ENCODE measurements around the gene PLA2G2C.

The PLA2G2C gene

GRCh38 chr1:20172033-20172590 is 14.2 kb downstream of the PLA2G2C start:
- H3K79me2 ChIP-seq (ENCODE audit: low read length), result no peaks in the 10 kb centered on the region
- no peaks in the 10 kb centered on the region for H3K9me2 ChIP-seq (replicated peaks; ENCODE audit: insufficient read depth, low read length)
- no peak for TF ChIP-seq EZH2 (optimal IDR thresholded peaks at IDR 0.05; ENCODE audit: low read depth, low read length)
- no peaks in the 10 kb centered on the region for H3F3A ChIP-seq (ENCODE audit: insufficient read depth, low read length)
- H4K20me1 ChIP-seq (ENCODE audit: insufficient read depth, low read length), result no peaks in the 10 kb centered on the region
- peaks cover 76% of the 10 kb centered on the region for H3K27me3 ChIP-seq (replicated peaks; ENCODE audit: insufficient read depth, low read length)
- no peak overlapping the region for H3K27ac ChIP-seq (ENCODE audit: low read length)
- no peak overlapping the region for H3K4me2 ChIP-seq (ENCODE audit: low read depth, low read length)
- DNase-seq, result no peak
- no peaks in the 10 kb centered on the region for H3K9me3 ChIP-seq (replicated peaks; ENCODE audit: insufficient read depth, low read length)
- H3K4me1 ChIP-seq (ENCODE audit: low read length), result no peaks in the 10 kb centered on the region
- no peak overlapping the region for H2AFZ ChIP-seq (ENCODE audit: low read length)
- no peak overlapping the region for H3K4me3 ChIP-seq (ENCODE audit: low read length)
- H3K36me3 ChIP-seq (replicated peaks; ENCODE audit: insufficient read depth, low read length), result no peaks in the 10 kb centered on the region
- no peak overlapping the region for H3K9ac ChIP-seq (ENCODE audit: low read length)

GRCh38 chr1:20169932-20170331 is 16.4 kb downstream of the PLA2G2C start:
- no peaks in the 10 kb centered on the region for H3K36me3 ChIP-seq (replicated peaks; ENCODE audit: insufficient read depth, low read length)
- peaks cover 79% of the 10 kb centered on the region for H3K27me3 ChIP-seq (replicated peaks; ENCODE audit: insufficient read depth, low read length)
- H3K27ac ChIP-seq (ENCODE audit: low read length), result no peak overlapping the region
- H3K9me3 ChIP-seq (replicated peaks; ENCODE audit: insufficient read depth, low read length), result no peaks in the 10 kb centered on the region
- H3K4me2 ChIP-seq (ENCODE audit: low read depth, low read length), result no peak overlapping the region
- TF ChIP-seq EZH2phosphoT487 (IDR thresholded peaks at IDR 0.05; ENCODE audit: low read length), result no peak
- TF ChIP-seq EZH2 (optimal IDR thresholded peaks at IDR 0.05; ENCODE audit: low read depth, low read length), result no peak
- TF ChIP-seq, protein P1, sequence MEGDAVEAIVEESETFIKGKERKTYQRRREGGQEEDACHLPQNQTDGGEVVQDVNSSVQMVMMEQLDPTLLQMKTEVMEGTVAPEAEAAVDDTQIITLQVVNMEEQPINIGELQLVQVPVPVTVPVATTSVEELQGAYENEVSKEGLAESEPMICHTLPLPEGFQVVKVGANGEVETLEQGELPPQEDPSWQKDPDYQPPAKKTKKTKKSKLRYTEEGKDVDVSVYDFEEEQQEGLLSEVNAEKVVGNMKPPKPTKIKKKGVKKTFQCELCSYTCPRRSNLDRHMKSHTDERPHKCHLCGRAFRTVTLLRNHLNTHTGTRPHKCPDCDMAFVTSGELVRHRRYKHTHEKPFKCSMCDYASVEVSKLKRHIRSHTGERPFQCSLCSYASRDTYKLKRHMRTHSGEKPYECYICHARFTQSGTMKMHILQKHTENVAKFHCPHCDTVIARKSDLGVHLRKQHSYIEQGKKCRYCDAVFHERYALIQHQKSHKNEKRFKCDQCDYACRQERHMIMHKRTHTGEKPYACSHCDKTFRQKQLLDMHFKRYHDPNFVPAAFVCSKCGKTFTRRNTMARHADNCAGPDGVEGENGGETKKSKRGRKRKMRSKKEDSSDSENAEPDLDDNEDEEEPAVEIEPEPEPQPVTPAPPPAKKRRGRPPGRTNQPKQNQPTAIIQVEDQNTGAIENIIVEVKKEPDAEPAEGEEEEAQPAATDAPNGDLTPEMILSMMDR (IDR thresholded peaks at IDR 0.05; ENCODE audit: low read length), result no peak
- no peak overlapping the region for H3K9ac ChIP-seq (ENCODE audit: low read length)
- H2AFZ ChIP-seq (ENCODE audit: low read length), result no peak overlapping the region
- no peaks in the 10 kb centered on the region for H3F3A ChIP-seq (ENCODE audit: insufficient read depth, low read length)
- H3K9me2 ChIP-seq (replicated peaks; ENCODE audit: insufficient read depth, low read length), result no peaks in the 10 kb centered on the region
- H3K4me3 ChIP-seq (ENCODE audit: low read length), result no peak overlapping the region
- DNase-seq, result no peak
- H3K79me2 ChIP-seq (ENCODE audit: low read length), result no peaks in the 10 kb centered on the region
- H4K20me1 ChIP-seq (ENCODE audit: insufficient read depth, low read length), result no peaks in the 10 kb centered on the region
- no peaks in the 10 kb centered on the region for H3K4me1 ChIP-seq (ENCODE audit: low read length)

GRCh38 chr1:20168564-20169491 is 17.5 kb downstream of the PLA2G2C start:
- H3K4me2 ChIP-seq (ENCODE audit: low read depth, low read length), result no peak overlapping the region
- no peak for DNase-seq
- no peaks in the 10 kb centered on the region for H3K4me1 ChIP-seq (ENCODE audit: low read length)
- H2AFZ ChIP-seq (ENCODE audit: low read length), result no peak overlapping the region
- no peaks in the 10 kb centered on the region for H3K79me2 ChIP-seq (ENCODE audit: low read length)
- H4K20me1 ChIP-seq (ENCODE audit: insufficient read depth, low read length), result no peaks in the 10 kb centered on the region
- H3K9me2 ChIP-seq (replicated peaks; ENCODE audit: insufficient read depth, low read length), result no peaks in the 10 kb centered on the region
- H3K36me3 ChIP-seq (replicated peaks; ENCODE audit: insufficient read depth, low read length), result no peaks in the 10 kb centered on the region
- no peaks in the 10 kb centered on the region for H3F3A ChIP-seq (ENCODE audit: insufficient read depth, low read length)
- H3K4me3 ChIP-seq (ENCODE audit: low read length), result no peak overlapping the region
- H3K27ac ChIP-seq (ENCODE audit: low read length), result no peak overlapping the region
- H3K9me3 ChIP-seq (replicated peaks; ENCODE audit: insufficient read depth, low read length), result no peaks in the 10 kb centered on the region
- TF ChIP-seq EZH2phosphoT487 (IDR thresholded peaks at IDR 0.05; ENCODE audit: low read length) (no peak), EZH2 (optimal IDR thresholded peaks at IDR 0.05; ENCODE audit: low read depth, low read length) (no peak)
- TF ChIP-seq, protein P1 (IDR thresholded peaks at IDR 0.05; ENCODE audit: low read length), result no peak
- peaks cover 79% of the 10 kb centered on the region for H3K27me3 ChIP-seq (replicated peaks; ENCODE audit: insufficient read depth, low read length)
- no peak overlapping the region for H3K9ac ChIP-seq (ENCODE audit: low read length)
